Thoracic aorta (tissue), 2 donors: ENCODE measurements around the gene TBC1D3B. TPM values are rescaled to one million over a fixed set of nuclear protein-coding genes. Genes with fewer than 3 reads are reported as not detected.
A peak's percentile ranks its signal among the peaks of the same experiment; 100 is the strongest.

Source experiments
- ATAC-seq: fragments of 150-250 bp; one replicate; pipeline ENCODE4 v1.8.0; 2017; ENCODE audit warnings: low read depth; ENCODE audit not compliant: insufficient number of reproducible peaks, low FRiP score
- DNase-seq: peaks from one replicate; pipeline ENCODE4 v3.0.0-alpha.2; 2020; ENCODE audit warnings: low spot score
- H3K27ac ChIP-seq, 2 donors: fragments of 200-600 bp; sonication (generic); 1 replicate in 1 of 2; 2 replicates in 1 of 2; pipeline ENCODE4 v1.5.1; 2016; ENCODE audit warnings: mild to moderate bottlenecking in 2 of 2, moderate library complexity in 2 of 2
- H3K27me3 ChIP-seq: fragments of 200-600 bp; sonication (generic); replicated peaks from 2 replicates; pipeline ENCODE4 v1.6.0; 2016; ENCODE audit warnings: mild to moderate bottlenecking; ENCODE audit not compliant: insufficient read depth
- H3K36me3 ChIP-seq: fragments of 200-600 bp; sonication (generic); one replicate; pipeline ENCODE4 v1.5.1; 2016
- H3K4me1 ChIP-seq, 2 donors: fragments of 200-600 bp; sonication (generic); 1 replicate in 1 of 2; 2 replicates in 1 of 2; pipeline versions ENCODE4 v1.5.1 to v1.6.0; 2016; ENCODE audit warnings: low read depth in 2 of 2, mild to moderate bottlenecking in 1 of 2; ENCODE audit not compliant: control insufficient read depth in 1 of 2
- H3K4me3 ChIP-seq: fragments of 200-600 bp; sonication (generic); 2 replicates; pipeline ENCODE4 v1.5.1; 2016; ENCODE audit warnings: mild to moderate bottlenecking
- H3K9me3 ChIP-seq: fragments of 200-600 bp; sonication (generic); 2 replicates; pipeline ENCODE4 v1.5.1; 2016
- total RNA-seq, 2 donors: library from RNA; depleted of rRNA; stranded (reverse); fragments of >200 nt; gene quantifications; one replicate each; pipeline versions ENCODE4 v1.1.0 to v1.2.3, GENCODE V29; 2016
- TF ChIP-seq, protein P1 (sequence below): fragments of 200-600 bp; sonication (generic); IDR thresholded peaks from one replicate; pipeline ENCODE4 v1.5.1; 2019; ENCODE audit warnings: antibody characterized with exemption

Gene TBC1D3B
- total RNA-seq, 2 donors from 2014 or later = 4.0 TPM; not detected in 1

DNA sequence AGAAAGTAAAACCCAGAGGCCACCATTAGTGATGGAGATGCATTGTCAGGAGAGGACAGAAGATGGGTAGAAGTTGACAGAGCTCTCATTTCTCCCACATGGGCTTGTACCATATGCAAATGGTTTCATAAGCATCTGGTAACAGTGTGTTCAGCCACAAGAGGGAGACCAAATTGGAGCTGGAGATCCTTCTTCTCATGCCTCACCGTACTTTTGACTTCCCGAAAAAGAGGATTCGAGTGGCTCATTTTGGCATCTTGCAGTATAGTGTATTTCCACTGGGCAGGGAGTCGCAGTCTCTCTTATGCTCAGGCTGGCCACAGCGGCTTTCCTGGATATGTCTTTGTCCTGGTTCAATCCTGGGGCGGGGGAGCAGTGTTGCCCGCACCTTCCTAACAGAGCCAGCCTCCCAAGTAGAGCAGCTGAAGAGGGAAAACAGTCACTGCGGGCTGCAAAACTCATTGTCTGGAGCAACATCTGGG lies 23.8 kb downstream of the TBC1D3B start:
- no peak for ATAC-seq
- H3K4me3 ChIP-seq = no peak overlapping the region
- peaks cover 5 to 12% of the 10 kb centered on the region in 2 donors for H3K4me1 ChIP-seq
- no peak for DNase-seq
- no peaks in the 10 kb centered on the region for H3K9me3 ChIP-seq
- H3K36me3 ChIP-seq = no peaks in the 10 kb centered on the region
- no peak overlapping the region for H3K27ac ChIP-seq
- TF ChIP-seq, protein P1, sequence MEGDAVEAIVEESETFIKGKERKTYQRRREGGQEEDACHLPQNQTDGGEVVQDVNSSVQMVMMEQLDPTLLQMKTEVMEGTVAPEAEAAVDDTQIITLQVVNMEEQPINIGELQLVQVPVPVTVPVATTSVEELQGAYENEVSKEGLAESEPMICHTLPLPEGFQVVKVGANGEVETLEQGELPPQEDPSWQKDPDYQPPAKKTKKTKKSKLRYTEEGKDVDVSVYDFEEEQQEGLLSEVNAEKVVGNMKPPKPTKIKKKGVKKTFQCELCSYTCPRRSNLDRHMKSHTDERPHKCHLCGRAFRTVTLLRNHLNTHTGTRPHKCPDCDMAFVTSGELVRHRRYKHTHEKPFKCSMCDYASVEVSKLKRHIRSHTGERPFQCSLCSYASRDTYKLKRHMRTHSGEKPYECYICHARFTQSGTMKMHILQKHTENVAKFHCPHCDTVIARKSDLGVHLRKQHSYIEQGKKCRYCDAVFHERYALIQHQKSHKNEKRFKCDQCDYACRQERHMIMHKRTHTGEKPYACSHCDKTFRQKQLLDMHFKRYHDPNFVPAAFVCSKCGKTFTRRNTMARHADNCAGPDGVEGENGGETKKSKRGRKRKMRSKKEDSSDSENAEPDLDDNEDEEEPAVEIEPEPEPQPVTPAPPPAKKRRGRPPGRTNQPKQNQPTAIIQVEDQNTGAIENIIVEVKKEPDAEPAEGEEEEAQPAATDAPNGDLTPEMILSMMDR = no peak
- H3K27me3 ChIP-seq = no peaks in the 10 kb centered on the region

DNA sequence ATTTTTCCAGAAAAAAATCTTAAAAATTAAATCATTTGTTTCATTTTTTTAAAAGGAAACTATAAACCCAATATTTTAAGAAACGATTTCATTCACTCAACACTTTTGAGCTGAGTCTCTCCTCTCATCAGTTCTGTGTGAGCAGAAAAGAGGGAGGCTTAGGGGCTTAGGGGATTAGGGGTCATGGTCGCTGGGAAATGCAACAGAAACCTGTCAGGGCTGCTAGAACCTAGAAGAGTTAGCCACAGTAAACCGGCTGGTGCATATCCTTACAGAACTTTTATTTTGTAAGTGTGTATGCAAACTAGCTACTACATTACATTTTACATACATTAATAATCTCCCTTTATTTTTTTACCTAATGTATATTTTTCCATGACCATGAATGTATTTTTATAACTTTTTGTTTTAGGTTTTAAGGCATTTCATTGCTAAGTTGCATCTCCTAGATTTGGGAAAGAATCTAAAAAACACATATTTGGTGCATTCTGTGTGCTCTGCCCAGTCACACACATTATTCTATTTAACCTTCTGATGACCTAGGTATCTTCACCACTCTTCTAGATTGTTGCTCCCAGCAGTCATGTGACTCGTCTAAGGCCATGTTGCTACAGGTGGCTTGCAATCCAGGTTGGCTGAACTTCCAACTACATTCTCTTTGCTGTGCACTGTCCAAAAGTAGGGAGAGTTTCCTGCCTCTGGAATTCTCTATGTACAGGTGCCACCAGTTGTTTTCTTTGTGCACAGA lies 24.4 kb downstream of the TBC1D3B start:
- Histone ChIP-seq H3K27me3 (no peaks in the 10 kb centered on the region), H3K4me3 (no peak overlapping the region), H3K36me3 (no peaks in the 10 kb centered on the region), H3K4me1 (peaks cover 5 to 12% of the 10 kb centered on the region in 2 donors), H3K27ac (no peak overlapping the region), H3K9me3 (no peaks in the 10 kb centered on the region)
- DNase-seq = no peak
- TF ChIP-seq, protein P1 = no peak
- no peak for ATAC-seq

DNA sequence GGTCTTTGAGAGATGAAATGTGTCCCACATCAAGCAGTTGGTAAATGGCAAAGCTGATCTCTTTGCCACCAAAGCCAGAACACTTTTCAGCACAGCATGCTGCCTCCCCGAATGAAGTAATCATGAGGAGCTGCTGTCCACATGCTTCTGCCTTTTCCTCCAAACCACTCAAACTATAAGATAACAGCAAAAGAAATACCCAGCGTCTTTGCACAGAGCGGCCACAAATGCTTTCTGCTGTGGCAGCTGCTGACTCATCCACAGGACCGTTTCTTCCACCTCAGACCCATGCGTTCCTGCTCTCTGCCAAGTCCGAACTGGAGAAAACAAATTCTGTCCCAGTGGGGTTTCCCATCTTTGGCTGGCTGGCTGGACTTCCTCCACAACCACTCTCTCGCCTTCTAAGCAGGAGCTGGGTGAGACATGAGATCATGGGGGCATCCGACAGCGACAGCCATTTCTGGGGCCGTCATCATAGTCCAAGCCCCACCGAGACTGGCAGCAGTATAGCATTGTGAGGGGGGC lies 27.1 kb downstream of the TBC1D3B start:
- H3K9me3 ChIP-seq = no peaks in the 10 kb centered on the region
- H3K4me3 ChIP-seq = peak overlapping the region; percentile 33
- ATAC-seq = peak; percentile 35
- no peaks in the 10 kb centered on the region for H3K27me3 ChIP-seq
- peaks cover 5 to 12% of the 10 kb centered on the region in 2 donors for H3K4me1 ChIP-seq
- H3K36me3 ChIP-seq = no peaks in the 10 kb centered on the region
- peak; percentile 24 for DNase-seq
- TF ChIP-seq, protein P1 = no peak
- H3K27ac ChIP-seq = no peak overlapping the region

DNA sequence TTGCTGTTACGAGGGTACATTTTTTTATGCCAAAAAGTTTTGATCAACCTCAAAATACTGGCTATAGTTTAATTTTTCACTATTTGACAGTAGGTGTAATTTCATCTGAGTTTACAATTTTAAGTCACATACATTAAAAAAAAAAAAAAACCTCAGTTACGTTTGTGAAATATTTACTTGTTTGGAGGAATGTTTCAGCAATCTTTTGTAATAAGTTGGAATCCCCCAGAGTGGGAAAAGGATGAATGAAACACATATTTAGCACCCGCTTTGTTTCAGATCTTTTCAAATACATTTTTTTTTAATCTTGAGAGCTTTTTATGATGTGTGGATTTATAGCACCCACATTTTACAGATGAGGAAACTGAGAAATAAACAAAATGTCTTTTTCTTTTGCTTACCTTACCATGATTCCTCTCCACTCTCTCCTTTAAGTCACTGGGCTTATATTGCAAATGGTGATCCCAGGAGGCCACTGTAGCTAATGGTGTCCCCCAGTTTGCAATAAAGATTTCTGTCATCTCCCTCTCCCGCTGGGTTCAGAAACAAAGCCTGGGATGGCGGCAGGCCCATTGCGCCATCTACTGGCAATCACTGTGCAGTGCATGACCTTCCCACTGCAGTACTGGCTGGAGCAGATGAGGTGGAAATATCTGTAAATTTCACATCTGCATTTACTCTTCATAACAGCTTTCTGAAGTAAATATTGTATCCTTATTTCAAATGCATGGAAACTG lies 27.7 kb downstream of the TBC1D3B start:
- H3K36me3 ChIP-seq = no peaks in the 10 kb centered on the region
- H3K4me3 ChIP-seq = peak overlapping the region; percentile 33
- TF ChIP-seq, protein P1 = peak; percentile 99
- H3K27me3 ChIP-seq = no peaks in the 10 kb centered on the region
- DNase-seq (no peak), ATAC-seq (peak; percentile 51)
- H3K4me1 ChIP-seq = peaks cover 5 to 12% of the 10 kb centered on the region in 2 donors
- H3K27ac ChIP-seq = no peak overlapping the region
- no peaks in the 10 kb centered on the region for H3K9me3 ChIP-seq

DNA sequence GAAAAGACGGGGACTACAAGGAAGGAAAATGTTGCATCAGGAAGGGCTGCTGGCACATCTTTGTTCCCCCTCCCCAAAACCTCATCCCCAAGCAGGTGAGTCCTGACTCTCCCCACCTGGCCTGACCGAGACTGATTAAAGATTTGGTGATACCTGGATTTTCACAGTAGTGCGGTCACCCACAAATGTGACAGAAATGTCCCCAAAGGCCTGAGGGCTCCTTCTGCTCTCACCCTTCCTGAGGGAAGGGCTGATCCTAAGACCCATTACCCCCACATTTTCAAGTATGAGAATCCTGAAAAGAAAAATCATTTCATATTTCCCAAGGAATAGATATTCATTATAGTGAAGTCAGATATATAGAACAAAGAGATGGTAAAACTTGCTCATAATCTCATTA lies 28.8 kb downstream of the TBC1D3B start:
- Histone ChIP-seq H3K27me3 (no peaks in the 10 kb centered on the region), H3K4me1 (peaks cover 5 to 12% of the 10 kb centered on the region in 2 donors), H3K27ac (no peak overlapping the region), H3K9me3 (no peaks in the 10 kb centered on the region), H3K36me3 (no peaks in the 10 kb centered on the region), H3K4me3 (no peak overlapping the region)
- TF ChIP-seq, protein P1 = no peak
- DNase-seq = no peak
- ATAC-seq = no peak
